ENCODE results near the gene DDX1. TPM values are rescaled to one million over a fixed set of nuclear protein-coding genes. Genes with fewer than 3 reads are reported as not detected.

DDX1 gene
- total and polyA plus RNA-seq, 10 donors: 32.6 to 62.0 (median 48.3) TPM

DNA sequence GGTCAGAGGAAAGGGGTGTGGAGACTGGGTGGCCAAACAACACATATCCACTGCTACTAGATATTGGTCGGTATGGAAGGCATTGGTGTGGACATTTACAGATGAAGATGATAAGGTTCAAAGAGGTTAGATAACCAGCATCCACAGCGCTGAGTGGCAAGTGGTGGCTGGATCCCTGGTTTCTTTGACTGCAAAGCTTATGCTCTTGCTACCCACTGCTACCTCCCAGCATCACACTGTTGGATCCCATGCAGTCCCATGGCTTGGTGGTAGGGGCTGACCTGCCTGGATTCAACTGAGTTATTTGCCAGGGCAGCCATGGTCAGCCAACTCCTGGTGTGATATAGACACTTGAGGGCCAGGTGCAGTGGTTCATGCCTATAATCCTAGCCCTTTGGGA lies 53.6 kb downstream of the DDX1 start:
- intact Hi-C loops (cut with DNase I; ENCODE audit: low total_unique reads): no loop called here
- no peak for TF ChIP-seq POLR2AphosphoS5 (IDR thresholded peaks at IDR 0.05)

DNA sequence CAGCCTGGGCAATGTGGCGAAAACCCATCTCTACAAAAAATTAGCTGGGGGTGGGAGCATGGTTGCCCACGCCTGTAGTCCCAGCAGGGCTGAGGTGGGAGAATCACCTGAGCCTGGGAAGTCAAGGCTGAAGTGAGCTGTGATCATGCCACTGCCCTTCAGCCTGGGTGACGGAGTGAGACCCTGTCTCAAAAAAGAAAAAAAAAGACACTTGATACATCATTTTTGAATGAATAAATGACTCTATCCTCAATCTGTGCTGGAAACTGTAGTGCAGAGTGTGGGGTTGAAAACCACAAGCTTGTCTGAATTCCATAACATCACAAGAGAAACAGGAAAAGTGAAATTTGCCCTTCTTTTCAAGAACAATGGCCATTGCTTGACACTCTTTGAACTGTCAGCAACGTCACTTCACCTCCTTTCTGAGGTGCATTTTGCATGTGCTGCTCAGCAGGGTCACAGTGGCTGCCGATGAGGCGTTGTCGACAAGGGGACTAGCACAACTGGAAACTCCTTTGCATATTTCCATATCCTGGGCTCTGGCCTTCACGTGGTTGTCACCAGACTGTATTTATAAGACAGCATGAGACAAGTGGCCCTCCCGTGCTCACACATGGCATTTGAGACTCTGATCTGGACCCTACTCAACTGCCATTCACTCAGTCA lies 54.2 kb downstream of the DDX1 start:
- peaks cover 0 to 10% (median 7%) of the 10 kb centered on the region in 8 donors for H3K9me3 ChIP-seq
- no peak for TF ChIP-seq POLR2AphosphoS5 (IDR thresholded peaks at IDR 0.05)
- TF ChIP-seq, protein P1, sequence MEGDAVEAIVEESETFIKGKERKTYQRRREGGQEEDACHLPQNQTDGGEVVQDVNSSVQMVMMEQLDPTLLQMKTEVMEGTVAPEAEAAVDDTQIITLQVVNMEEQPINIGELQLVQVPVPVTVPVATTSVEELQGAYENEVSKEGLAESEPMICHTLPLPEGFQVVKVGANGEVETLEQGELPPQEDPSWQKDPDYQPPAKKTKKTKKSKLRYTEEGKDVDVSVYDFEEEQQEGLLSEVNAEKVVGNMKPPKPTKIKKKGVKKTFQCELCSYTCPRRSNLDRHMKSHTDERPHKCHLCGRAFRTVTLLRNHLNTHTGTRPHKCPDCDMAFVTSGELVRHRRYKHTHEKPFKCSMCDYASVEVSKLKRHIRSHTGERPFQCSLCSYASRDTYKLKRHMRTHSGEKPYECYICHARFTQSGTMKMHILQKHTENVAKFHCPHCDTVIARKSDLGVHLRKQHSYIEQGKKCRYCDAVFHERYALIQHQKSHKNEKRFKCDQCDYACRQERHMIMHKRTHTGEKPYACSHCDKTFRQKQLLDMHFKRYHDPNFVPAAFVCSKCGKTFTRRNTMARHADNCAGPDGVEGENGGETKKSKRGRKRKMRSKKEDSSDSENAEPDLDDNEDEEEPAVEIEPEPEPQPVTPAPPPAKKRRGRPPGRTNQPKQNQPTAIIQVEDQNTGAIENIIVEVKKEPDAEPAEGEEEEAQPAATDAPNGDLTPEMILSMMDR (IDR thresholded peaks at IDR 0.05 in 8 of 11, conservative IDR thresholded peaks at IDR 0.05 in 3 of 11): no peak
- no peak for TF ChIP-seq POLR2A (IDR thresholded peaks at IDR 0.05)
- DNase-seq: no peak
- 76 to 86% (median 85%) methylated on average over 9 of the region's 9 CpGs for WGBS, 5 donors
- intact Hi-C loops (cut with DNase I; ENCODE audit: low total_unique reads): no loop called here
- H3K4me3 ChIP-seq: no peak overlapping the region
- H3K4me1 ChIP-seq: peaks cover 0 to 14% (median 0%) of the 10 kb centered on the region in 6 donors
- no peak overlapping the region for H3K27ac ChIP-seq
- H3K36me3 ChIP-seq: peaks cover 0 to 12% (median 0%) of the 10 kb centered on the region in 6 donors
- no peaks in the 10 kb centered on the region for H3K27me3 ChIP-seq (replicated peaks in 1 of 7)

More for the DNA sequence above, 53.6 kb downstream of the DDX1 start:
- Histone ChIP-seq H3K36me3 (peaks cover 0 to 13% (median 0%) of the 10 kb centered on the region in 6 donors), H3K4me1 (peaks cover 0 to 18% (median 3%) of the 10 kb centered on the region in 6 donors), H3K4me3 (no peak overlapping the region), H3K27me3 (replicated peaks in 1 of 7) (no peaks in the 10 kb centered on the region), H3K27ac (no peak overlapping the region), H3K9me3 (peaks cover 0 to 10% (median 7%) of the 10 kb centered on the region in 8 donors)
- DNase-seq: no peak
- WGBS, 5 donors: 85 to 100% (median 94%) methylated on average over 2 of the region's 2 CpGs

DNA sequence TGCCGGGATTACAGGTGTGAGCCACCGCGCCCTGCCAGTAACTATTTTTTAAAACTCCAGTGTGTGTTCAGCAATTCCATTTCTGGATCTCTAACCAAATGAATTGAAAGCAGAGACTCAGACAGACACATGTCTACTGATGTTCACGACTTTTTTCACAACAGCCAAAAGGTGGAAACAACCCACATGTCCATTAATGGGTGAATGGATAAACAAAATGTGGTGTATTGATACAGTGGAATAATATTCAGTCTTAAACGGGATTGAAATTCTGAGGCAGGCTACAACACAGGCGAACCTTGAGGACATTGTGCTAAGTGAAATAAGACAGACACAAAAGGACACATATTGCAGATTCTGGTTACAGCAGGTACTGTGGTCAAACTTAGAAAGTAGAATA lies 55.0 kb downstream of the DDX1 start:
- no peak overlapping the region for H3K27ac ChIP-seq
- 91 to 97% (median 93%) methylated on average over 6 of the region's 6 CpGs for WGBS, 5 donors
- TF ChIP-seq, protein P1 (IDR thresholded peaks at IDR 0.05 in 8 of 11, conservative IDR thresholded peaks at IDR 0.05 in 3 of 11): no peak
- no peak for TF ChIP-seq POLR2A (IDR thresholded peaks at IDR 0.05)
- TF ChIP-seq POLR2AphosphoS5 (IDR thresholded peaks at IDR 0.05): no peak
- H3K27me3 ChIP-seq (replicated peaks in 1 of 7): no peaks in the 10 kb centered on the region
- peaks cover 0 to 4% (median under 1%) of the 10 kb centered on the region in 8 donors for H3K9me3 ChIP-seq
- peaks cover 0 to 14% (median 0%) of the 10 kb centered on the region in 6 donors for H3K4me1 ChIP-seq
- intact Hi-C loops (cut with DNase I; ENCODE audit: low total_unique reads): no loop called here
- DNase-seq: no peak
- H3K36me3 ChIP-seq: peaks cover 0 to 4% (median 0%) of the 10 kb centered on the region in 6 donors
- H3K4me3 ChIP-seq: no peak overlapping the region

DNA sequence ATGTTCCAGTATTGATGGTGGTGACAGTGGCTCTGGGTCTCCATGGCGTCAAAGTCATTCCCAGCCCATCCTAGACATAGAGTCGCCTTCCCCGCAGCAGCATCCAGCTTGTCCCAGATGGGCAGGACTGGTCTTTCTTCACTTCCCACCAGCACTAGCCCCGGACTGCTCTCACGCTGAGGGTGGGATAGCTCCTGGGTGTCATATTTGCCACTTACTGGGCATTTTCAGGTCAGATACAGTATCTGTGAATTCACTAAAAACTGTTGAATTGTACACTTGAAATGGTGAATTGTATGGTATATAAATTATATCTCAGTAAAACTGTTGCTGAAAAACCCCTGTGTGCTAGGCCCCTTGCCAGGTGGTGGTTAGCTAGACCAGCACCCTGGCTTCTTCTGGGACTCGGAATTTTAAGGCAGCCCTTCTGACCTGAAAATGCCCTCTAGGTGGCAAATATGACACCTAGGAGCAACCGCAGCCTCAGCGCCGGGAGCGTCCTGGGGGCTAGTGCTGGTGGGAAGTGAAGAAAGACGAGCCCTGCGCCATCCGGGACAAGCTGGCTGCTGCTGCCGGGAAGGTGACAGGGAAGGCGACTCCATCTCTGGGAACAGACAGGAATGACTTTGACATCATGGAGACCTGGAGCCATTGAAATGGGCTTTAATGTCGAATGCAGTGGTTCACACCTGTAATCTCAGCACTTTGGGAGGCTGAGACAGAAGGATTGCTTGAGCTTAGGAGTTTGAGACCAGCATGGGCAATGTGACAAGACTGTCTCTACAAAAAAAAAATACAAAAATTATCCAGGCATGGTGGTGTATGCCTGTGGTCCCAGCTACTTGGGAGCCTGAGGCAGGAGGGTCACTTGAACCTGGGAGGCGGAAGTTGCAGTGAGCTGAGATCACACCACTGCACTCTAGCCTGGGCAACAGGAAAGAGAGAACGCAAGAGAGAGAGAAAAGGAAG lies 56.2 kb downstream of the DDX1 start:
- no peak overlapping the region for H3K4me3 ChIP-seq
- intact Hi-C loops (cut with DNase I; ENCODE audit: low total_unique reads): no loop called here
- no peak for DNase-seq
- H3K36me3 ChIP-seq: no peaks in the 10 kb centered on the region
- no peaks in the 10 kb centered on the region for H3K27me3 ChIP-seq (replicated peaks in 1 of 7)
- H3K27ac ChIP-seq: no peak overlapping the region
- H3K9me3 ChIP-seq: no peaks in the 10 kb centered on the region
- 87 to 92% (median 90%) methylated on average over 18 of the region's 18 CpGs for WGBS, 5 donors
- TF ChIP-seq, protein P1 (IDR thresholded peaks at IDR 0.05 in 8 of 11, conservative IDR thresholded peaks at IDR 0.05 in 3 of 11): no peak
- TF ChIP-seq POLR2A (IDR thresholded peaks at IDR 0.05): no peak
- no peak for TF ChIP-seq POLR2AphosphoS5 (IDR thresholded peaks at IDR 0.05)
- peaks cover 0 to 14% (median 0%) of the 10 kb centered on the region in 6 donors for H3K4me1 ChIP-seq

All from spleen (tissue), 11 donors.